Ovary (tissue), 9 donors: ENCODE measurements around the gene MYL12B. TPM values are rescaled to one million over a fixed set of nuclear protein-coding genes. Genes with fewer than 3 reads are reported as not detected.

ENCODE experiments used
- DNase-seq, 5 donors: peaks; one replicate each; pipeline ENCODE4 v3.0.0-alpha.2; 2019 to 2020
- H3K27ac ChIP-seq, 2 donors: fragments of 200-600 bp; one replicate each; pipeline versions ENCODE4 v1.5.1 to v1.8.0; 2019 to 2022
- H3K27me3 ChIP-seq: fragments of 200-600 bp; one replicate; pipeline ENCODE4 v1.8.0; 2022
- H3K36me3 ChIP-seq: fragments of 200-600 bp; sonication (generic); one replicate; pipeline ENCODE4 v1.5.1; 2019
- H3K4me1 ChIP-seq: one replicate; pipeline ENCODE4 v1.8.1; 2013; ENCODE audit warnings: mild to moderate bottlenecking, moderate library complexity; ENCODE audit not compliant: insufficient read depth
- H3K4me3 ChIP-seq: fragments of 200-600 bp; sonication (generic); one replicate; pipeline ENCODE4 v1.5.1; 2017
- H3K9me3 ChIP-seq, 2 donors: fragments of 200-600 bp in 1 of 2; sonication (generic) in 1 of 2; one replicate each; pipeline versions ENCODE4 v1.5.1 to v1.8.1; 2013 to 2019; ENCODE audit warnings: mild to moderate bottlenecking in 1 of 2, moderate library complexity in 1 of 2
- EP300 ChIP-seq: sonication (generic); formaldehyde crosslinking; IDR thresholded peaks from one replicate; pipeline ENCODE4 v1.6.1; 2017; ENCODE audit warnings: antibody characterized with exemption
- POLR2A ChIP-seq: fragments of 450-650 bp; IDR thresholded peaks from one replicate; pipeline ENCODE4 v1.6.1; 2017; ENCODE audit warnings: antibody characterized with exemption, mild to moderate bottlenecking, moderate library complexity
- WGBS, 3 donors: extraction: QIAGEN DNeasy Blood & Tissue Kit in 1 of 3; methylation state at CpG; one replicate each; pipeline versions ENCODE4 v1.1.5 to v1.1.7; 2013 to 2017; 5-methylcytosine and 5-hydroxymethylcytosine counted together
- intact Hi-C, 4 donors: fragments of 100-400 bp; cut with DNase I; formaldehyde crosslinking; loops; one replicate each; pipeline versions ENCODE4 v1.11.0 to v1.15.1; 2022 to 2023
- polyA plus RNA-seq, 2 donors: library from polyadenylated mRNA; stranded (reverse); fragments of 200-250 nt in 1 of 2; fragments of 350-450 nt in 1 of 2; fragmentation: Illumina TruSeq in 1 of 2; extraction: RNeasy Lipid Tissue Mini Kit (QIAGEN cat#74804) in 1 of 2; gene quantifications; one replicate each; pipeline ENCODE4 v1.2.3, GENCODE V29; 2013 to 2014
- total RNA-seq, 7 donors: library from RNA; depleted of rRNA in 2 of 7; stranded (reverse); fragments of >200 nt in 2 of 7; fragmentation: NEBNext Ultra II Directional in 3 of 7; extraction: Animal tissue kit (Norgen Biotek cat#: 25700) in 3 of 7; gene quantifications; one replicate each; pipeline versions ENCODE4 v1.1.0 to v1.2.4, GENCODE V29; 2016 to 2023
- TF ChIP-seq, protein P1 (sequence below), 3 donors: fragments of 450-650 bp in 2 of 3; fragments of 200-600 bp in 1 of 3; IDR thresholded peaks; one replicate each; pipeline versions ENCODE4 v1.5.1 to v1.8.0; 2016 to 2022; ENCODE audit warnings: antibody characterized with exemption in 3 of 3, mild to moderate bottlenecking in 1 of 3
- donor health status: DM: no; HTN: no; CAD: no; lungs with moderate emphysema.
- donor health status: DM: no; HTN: no; CAD: no.
- donor health status: Bipolar disorder and iron deficiency.
- donor health status: DM: yes; HTN: yes; CAD: no.
- donor health status: DM: no; HTN: no; CAD: no.
- donor health status: DM: yes; HTN: yes; CAD: no.

The MYL12B gene
- total and polyA plus RNA-seq, 9 donors = 165 to 388 (median 228) TPM

DNA sequence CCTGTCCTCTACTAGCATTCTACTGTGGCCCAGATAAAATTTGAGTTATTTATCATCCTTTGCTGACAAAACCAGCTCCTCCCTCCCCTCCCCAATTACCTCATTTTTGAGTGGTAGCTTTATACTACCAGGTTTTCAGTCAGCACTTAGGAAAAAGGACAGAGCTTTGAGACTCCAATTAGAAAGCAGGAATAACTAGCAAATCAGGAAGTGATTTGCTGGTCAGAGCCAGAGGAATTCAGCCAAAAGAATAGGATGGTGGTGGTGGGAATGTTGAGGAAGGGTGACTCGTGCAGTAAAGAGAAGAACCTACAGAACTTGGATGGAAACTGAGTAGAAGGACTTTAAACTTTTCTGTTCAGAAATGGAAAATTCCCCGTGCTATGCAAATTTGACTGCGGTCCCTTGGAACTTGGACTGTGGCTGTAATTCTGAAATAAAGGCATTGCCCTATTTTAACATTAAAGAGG is 3.7 kb downstream of the MYL12B start:
- no peak for TF ChIP-seq EP300
- TF ChIP-seq POLR2A = no peak
- TF ChIP-seq, protein P1, sequence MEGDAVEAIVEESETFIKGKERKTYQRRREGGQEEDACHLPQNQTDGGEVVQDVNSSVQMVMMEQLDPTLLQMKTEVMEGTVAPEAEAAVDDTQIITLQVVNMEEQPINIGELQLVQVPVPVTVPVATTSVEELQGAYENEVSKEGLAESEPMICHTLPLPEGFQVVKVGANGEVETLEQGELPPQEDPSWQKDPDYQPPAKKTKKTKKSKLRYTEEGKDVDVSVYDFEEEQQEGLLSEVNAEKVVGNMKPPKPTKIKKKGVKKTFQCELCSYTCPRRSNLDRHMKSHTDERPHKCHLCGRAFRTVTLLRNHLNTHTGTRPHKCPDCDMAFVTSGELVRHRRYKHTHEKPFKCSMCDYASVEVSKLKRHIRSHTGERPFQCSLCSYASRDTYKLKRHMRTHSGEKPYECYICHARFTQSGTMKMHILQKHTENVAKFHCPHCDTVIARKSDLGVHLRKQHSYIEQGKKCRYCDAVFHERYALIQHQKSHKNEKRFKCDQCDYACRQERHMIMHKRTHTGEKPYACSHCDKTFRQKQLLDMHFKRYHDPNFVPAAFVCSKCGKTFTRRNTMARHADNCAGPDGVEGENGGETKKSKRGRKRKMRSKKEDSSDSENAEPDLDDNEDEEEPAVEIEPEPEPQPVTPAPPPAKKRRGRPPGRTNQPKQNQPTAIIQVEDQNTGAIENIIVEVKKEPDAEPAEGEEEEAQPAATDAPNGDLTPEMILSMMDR (IDR thresholded peaks at IDR 0.05) = no peak
- intact Hi-C loops = no loop called here
- no peak overlapping the region for H3K27ac ChIP-seq

DNA sequence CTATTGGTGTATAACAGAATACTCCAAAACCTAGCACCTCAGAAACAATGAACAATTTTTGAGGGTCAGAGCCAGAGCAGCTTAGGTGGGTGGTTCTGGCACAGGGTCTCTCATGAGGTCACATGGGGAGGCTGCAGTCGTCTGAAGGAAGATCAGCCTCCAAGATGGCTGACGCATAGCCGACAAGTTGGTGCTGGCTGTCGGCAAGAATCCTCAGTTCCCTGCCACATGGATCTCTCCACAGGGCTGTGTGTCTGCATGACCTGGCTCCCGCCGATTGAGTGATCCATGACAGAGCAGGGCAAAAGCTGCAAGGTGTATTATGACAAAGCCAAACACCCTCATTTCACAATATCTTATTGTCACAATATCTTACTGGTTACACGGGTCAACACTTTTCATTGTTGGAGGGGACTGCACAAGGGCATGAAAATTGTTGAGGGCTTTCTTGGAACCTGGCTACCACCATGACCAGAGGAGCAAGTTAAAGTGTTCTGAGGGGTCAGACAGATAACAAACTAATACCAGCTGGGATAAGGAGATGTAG is 4.2 kb downstream of the MYL12B start:
- no peak for DNase-seq
- Histone ChIP-seq H3K27me3 (no peaks in the 10 kb centered on the region), H3K27ac (no peak overlapping the region), H3K9me3 (no peaks in the 10 kb centered on the region), H3K36me3 (no peaks in the 10 kb centered on the region), H3K4me1 (peaks cover 22% of the 10 kb centered on the region), H3K4me3 (no peak overlapping the region)
- WGBS, 3 donors = 57 to 62% (median 58%) methylated on average over 7 of the region's 7 CpGs
- TF ChIP-seq EP300 (no peak), POLR2A (no peak)
- TF ChIP-seq, protein P1 (IDR thresholded peaks at IDR 0.05) = no peak
- intact Hi-C loops = no loop called here

More for the DNA sequence above, 3.7 kb downstream of the MYL12B start:
- Histone ChIP-seq H3K27me3 (no peaks in the 10 kb centered on the region), H3K4me3 (no peak overlapping the region), H3K4me1 (peaks cover 25% of the 10 kb centered on the region), H3K9me3 (no peaks in the 10 kb centered on the region), H3K36me3 (no peaks in the 10 kb centered on the region)
- no peak for DNase-seq
- 71 to 75% (median 73%) methylated on average over 3 of the region's 3 CpGs for WGBS, 3 donors

DNA sequence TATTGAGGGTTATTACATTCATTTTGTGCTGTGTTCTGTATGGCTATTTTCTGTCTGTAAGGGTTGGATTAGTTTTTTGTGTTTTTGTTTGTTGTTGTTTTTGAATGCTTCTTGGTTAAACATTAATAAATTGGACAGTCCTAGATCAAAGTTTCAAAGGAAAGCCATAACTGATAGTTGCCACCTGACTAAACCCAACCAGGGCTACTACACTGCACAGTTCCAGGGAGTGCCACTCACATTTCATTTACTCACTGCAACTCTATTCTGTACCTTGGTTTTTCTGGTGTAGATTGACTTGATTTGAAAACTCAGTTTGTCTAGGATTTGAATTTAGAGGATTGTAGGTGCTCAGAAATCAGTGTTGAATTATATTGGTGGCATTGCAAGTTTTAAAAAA is 6.4 kb downstream of the MYL12B start:
- TF ChIP-seq POLR2A = no peak
- TF ChIP-seq EP300 = no peak
- TF ChIP-seq, protein P1 (IDR thresholded peaks at IDR 0.05) = no peak
- H3K27ac ChIP-seq = no peak overlapping the region
- intact Hi-C loops = no loop called here

DNA sequence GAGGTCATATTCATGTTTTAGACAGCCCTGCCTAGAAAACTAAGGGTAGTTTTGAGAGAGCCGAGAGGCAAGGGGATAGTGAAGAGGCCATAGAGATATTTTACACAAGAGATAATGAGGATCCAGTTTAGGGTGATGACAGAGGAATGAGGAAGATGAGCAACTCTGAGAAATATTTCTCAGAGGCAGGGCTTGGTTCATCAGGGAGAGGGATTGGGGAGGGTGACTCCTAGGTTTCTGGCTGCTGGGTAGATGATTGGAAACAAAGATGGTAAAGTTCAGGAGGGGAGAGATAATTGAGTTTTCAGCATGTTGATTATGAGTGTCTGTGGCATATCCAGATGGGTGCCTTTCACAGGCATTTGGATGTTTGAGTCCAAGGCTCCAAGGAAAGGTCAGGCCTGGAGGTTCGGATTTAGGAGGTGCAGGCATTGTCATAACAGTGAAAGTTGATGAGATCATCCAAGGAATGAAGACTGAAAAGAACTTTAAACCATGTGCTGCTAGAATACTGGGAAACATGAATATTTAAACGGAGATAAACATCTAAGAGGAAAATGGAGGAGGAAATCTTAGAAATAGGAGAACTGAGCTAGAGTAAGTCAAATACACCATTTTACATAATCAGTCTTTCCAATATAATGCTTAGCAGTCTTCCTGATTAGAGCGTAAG is 7.4 kb downstream of the MYL12B start:
- Histone ChIP-seq H3K36me3 (no peaks in the 10 kb centered on the region), H3K4me1 (peaks cover 16% of the 10 kb centered on the region), H3K9me3 (no peaks in the 10 kb centered on the region), H3K27ac (no peak overlapping the region), H3K4me3 (no peak overlapping the region), H3K27me3 (no peaks in the 10 kb centered on the region)
- TF ChIP-seq, protein P1 (IDR thresholded peaks at IDR 0.05) = no peak
- TF ChIP-seq EP300 = no peak
- TF ChIP-seq POLR2A = no peak
- DNase-seq = no peak
- WGBS, 3 donors = 69 to 76% (median 70%) methylated on average over 4 of the region's 4 CpGs
- intact Hi-C loops = no loop called here

More for the DNA sequence above, 6.4 kb downstream of the MYL12B start:
- DNase-seq = no peak
- no peaks in the 10 kb centered on the region for H3K9me3 ChIP-seq
- H3K36me3 ChIP-seq = no peaks in the 10 kb centered on the region
- peaks cover 22% of the 10 kb centered on the region for H3K4me1 ChIP-seq
- no peaks in the 10 kb centered on the region for H3K27me3 ChIP-seq
- no peak overlapping the region for H3K4me3 ChIP-seq
